ENCODE measurements around the gene PYDC1. TPM values are rescaled to one million over a fixed set of nuclear protein-coding genes. Genes with fewer than 3 reads are reported as not detected.

Gene PYDC1
- total and polyA plus RNA-seq, 2 donors (not counting 3 experiments of a cell fraction or from before 2014, with no cell fraction given): not detected

GRCh38 chr16:31228206-31228605 is 11.3 kb upstream of the PYDC1 start:
- POLR2A ChIA-PET: no interaction called here
- H3K27ac ChIP-seq (ENCODE audit: insufficient read depth, low read depth, low read length): no peak overlapping the region
- H4K20me1 ChIP-seq (replicated peaks; ENCODE audit: control insufficient read depth, extremely low read depth, insufficient read depth, low read length): no peaks in the 10 kb centered on the region
- H3K36me3 ChIP-seq (ENCODE audit: control insufficient read depth in 2 of 2, extremely low read depth in 1 of 2, insufficient read depth in 2 of 2, low read length in 2 of 2): no peaks in the 10 kb centered on the region
- dilution Hi-C loops (cut with MboI; ENCODE audit: extremely low pct_ligation_motif_present, low sequenced_read_pairs): no loop called here
- no peak overlapping the region for H2AFZ ChIP-seq (ENCODE audit: low read depth, low read length)
- no TSS peak for BruUV-seq (replicated peaks)
- no peaks in the 10 kb centered on the region for H3K79me2 ChIP-seq (ENCODE audit: control insufficient read depth, insufficient read depth, low read length)
- H3K4me2 ChIP-seq (ENCODE audit: insufficient read depth, low read length): no peak overlapping the region
- CTCF ChIA-PET: no interaction called here
- no peaks in the 10 kb centered on the region for H3K4me1 ChIP-seq (ENCODE audit: control insufficient read depth, extremely low read depth, insufficient read depth, low read length)
- no peaks in the 10 kb centered on the region for H3K27me3 ChIP-seq (ENCODE audit: control insufficient read depth in 2 of 2, insufficient read depth in 2 of 2, low read length in 2 of 2)
- TF ChIP-seq, protein P1, sequence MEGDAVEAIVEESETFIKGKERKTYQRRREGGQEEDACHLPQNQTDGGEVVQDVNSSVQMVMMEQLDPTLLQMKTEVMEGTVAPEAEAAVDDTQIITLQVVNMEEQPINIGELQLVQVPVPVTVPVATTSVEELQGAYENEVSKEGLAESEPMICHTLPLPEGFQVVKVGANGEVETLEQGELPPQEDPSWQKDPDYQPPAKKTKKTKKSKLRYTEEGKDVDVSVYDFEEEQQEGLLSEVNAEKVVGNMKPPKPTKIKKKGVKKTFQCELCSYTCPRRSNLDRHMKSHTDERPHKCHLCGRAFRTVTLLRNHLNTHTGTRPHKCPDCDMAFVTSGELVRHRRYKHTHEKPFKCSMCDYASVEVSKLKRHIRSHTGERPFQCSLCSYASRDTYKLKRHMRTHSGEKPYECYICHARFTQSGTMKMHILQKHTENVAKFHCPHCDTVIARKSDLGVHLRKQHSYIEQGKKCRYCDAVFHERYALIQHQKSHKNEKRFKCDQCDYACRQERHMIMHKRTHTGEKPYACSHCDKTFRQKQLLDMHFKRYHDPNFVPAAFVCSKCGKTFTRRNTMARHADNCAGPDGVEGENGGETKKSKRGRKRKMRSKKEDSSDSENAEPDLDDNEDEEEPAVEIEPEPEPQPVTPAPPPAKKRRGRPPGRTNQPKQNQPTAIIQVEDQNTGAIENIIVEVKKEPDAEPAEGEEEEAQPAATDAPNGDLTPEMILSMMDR (IDR thresholded peaks at IDR 0.05; ENCODE audit: extremely low read depth in 1 of 2, insufficient read depth in 1 of 2, low read depth in 1 of 2, low read length in 2 of 2): no peak
- TF ChIP-seq POLR2AphosphoS5 (IDR thresholded peaks at IDR 0.05; ENCODE audit: insufficient read depth, low read depth, low read length): no peak
- TF ChIP-seq MAX (IDR thresholded peaks at IDR 0.05; ENCODE audit: insufficient read depth, insufficient read length): no peak
- TF ChIP-seq MYC (IDR thresholded peaks at IDR 0.05; ENCODE audit: low read depth, low read length): no peak
- TF ChIP-seq GATA2 (IDR thresholded peaks at IDR 0.05; ENCODE audit: insufficient read depth, insufficient read length, low read depth, low read length): no peak
- TF ChIP-seq POLR2A (IDR thresholded peaks at IDR 0.05; ENCODE audit: low read depth, low read length): no peak
- no peak for TF ChIP-seq JUN (IDR thresholded peaks at IDR 0.05; ENCODE audit: borderline replicate concordance, insufficient read depth, insufficient read length, low read depth)
- no peak for TF ChIP-seq EZH2 (IDR thresholded peaks at IDR 0.05; ENCODE audit: borderline replicate concordance, low read depth, low read length, severe bottlenecking)
- TF ChIP-seq FOS (IDR thresholded peaks at IDR 0.05; ENCODE audit: borderline replicate concordance, insufficient read depth, low read length): no peak
- H3K4me3 ChIP-seq (replicated peaks in 1 of 3; ENCODE audit: insufficient read depth in 1 of 3, low read depth in 1 of 3, low read length in 3 of 3): no peak overlapping the region
- H3K9me3 ChIP-seq (replicated peaks; ENCODE audit: control insufficient read depth, insufficient read depth, low read length): no peaks in the 10 kb centered on the region
- no peaks in the 10 kb centered on the region for H3K9me1 ChIP-seq (replicated peaks; ENCODE audit: control insufficient read depth, extremely low read depth, insufficient read depth, low read length)
- FAIRE-seq (no peak), DNase-seq (ENCODE audit: low read depth, low spot score) (no peak)
- intact Hi-C loops (cut with micrococcal nuclease): no loop called here
- no peak overlapping the region for H3K9ac ChIP-seq (replicated peaks; ENCODE audit: extremely low read depth, insufficient read depth, low read length)
